Right hindlimb (tissue), 1 donor: ENCODE measurements around the gene MAST1.
"Not testable (repeated sequence)": the region's sequence is repeated elsewhere in the genome, so short reads cannot be mapped to it uniquely, and the experiment has no call there.

Experiments used
- DNase-seq: peaks from one replicate; pipeline ENCODE4 v3.0.0-alpha.2; 2018

Gene MAST1

DNA sequence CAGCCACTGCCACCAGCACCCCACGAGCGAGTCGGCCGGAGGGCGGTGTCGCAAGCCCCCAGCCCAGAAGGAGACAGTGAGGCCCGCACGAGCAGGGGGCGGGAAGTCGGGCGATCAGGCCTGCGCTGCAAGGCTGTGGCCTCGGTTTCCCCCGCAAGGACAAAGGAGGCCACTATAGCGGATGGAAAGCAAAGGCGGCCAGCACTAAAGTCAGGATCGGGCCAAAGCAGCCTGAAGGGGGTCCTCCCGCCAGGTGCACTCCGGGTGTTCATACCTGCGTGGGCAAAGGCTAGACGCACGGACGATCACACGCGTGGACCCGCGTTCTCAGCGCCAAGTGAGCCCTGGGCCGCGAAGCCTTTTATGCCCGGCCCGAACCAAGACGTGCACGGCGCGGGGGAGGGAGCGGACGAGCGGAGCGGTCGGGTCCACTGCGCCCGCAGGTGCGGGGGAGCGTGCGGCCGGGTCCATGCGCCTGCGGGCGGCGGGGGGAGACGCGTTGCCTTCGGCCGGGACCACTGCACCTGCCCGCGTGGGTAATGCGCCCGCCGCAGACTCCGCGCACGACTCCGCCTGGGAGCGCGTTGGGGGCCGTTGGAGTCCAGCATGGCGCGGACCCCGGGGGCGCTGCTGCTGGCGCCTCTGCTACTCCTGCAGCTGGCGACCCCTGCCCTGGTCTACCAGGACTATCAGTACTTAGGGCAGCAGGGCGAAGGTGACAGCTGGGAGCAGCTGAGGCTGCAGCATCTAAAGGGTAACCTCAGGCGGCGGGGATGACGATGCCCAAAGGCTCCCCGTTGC is 36.6 kb upstream of the MAST1 start, which contains the start of the genes PRDX2 and THSD8:
TSS of gene PRDX2 (minus strand) at position 335 of the 801 bp plus-strand sequence. CDS start 539 bp downstream, outside the sequence.
TSS of gene THSD8 (plus strand) at position 604 of the 801 bp plus-strand sequence. CDS start at position 607, 3 bp downstream.
- peak; percentile 84 for DNase-seq

DNA sequence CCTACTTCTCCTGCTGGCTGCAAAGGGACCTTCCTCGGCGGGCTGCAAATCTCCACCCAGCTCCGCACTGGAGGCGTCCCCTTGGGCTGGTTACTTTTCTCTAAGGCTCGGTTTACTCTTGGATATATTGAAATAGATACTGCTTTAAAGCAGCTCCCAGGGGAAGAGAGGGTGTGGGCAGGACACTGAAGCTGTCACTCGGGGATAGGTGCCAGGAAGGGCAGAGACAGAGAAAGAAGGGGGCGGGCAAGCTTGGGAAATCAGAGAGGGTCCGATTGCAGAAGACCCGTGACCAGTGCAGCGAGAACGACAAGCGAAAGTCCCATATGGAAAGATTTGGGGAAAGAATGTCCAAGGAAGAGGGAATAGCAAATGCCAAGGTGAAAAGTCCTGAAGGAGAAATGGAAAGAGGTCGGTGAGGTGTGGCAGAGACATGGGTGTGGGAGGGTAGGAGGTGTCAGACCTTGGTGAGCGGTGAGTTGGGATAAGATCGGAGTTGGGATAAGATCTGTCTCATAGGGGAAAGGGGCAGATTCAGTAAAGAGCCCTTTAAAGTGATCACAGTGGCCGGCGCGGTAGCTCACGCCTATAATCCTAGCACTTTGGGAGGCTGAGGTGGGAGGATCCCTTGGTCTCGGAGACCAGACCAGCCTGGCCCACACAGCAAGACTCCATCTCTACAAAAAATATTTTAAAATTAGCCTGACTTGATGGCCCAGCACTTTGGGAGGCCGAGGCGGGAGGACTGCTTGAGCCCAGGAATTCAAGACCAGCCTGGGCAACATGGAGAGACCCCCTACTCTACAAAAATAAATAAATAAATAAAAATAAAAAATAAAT is 35.8 kb upstream of the MAST1 start:
- DNase-seq, result no peak

DNA sequence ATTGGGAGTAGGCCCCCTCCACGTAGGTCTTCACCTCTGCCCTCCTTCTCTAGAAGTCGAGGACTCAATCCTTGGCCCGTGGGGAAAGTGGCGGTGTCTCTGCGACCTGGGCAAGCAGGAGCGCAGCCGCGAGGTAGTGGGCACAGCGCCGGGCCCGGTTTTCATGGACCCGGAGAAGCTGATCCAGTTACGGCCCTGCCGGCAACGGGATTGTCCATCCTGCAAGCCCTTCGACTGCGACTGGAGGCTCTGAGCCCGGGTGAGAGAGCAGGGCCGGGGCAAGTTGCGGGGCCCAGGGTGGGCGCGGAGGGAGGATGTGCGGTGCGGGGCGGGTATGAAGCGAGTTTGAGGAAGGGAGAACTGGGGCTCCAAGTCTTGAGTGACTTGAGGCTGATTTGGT is 34.3 kb upstream of the MAST1 start:
- DNase-seq, result no peak

DNA sequence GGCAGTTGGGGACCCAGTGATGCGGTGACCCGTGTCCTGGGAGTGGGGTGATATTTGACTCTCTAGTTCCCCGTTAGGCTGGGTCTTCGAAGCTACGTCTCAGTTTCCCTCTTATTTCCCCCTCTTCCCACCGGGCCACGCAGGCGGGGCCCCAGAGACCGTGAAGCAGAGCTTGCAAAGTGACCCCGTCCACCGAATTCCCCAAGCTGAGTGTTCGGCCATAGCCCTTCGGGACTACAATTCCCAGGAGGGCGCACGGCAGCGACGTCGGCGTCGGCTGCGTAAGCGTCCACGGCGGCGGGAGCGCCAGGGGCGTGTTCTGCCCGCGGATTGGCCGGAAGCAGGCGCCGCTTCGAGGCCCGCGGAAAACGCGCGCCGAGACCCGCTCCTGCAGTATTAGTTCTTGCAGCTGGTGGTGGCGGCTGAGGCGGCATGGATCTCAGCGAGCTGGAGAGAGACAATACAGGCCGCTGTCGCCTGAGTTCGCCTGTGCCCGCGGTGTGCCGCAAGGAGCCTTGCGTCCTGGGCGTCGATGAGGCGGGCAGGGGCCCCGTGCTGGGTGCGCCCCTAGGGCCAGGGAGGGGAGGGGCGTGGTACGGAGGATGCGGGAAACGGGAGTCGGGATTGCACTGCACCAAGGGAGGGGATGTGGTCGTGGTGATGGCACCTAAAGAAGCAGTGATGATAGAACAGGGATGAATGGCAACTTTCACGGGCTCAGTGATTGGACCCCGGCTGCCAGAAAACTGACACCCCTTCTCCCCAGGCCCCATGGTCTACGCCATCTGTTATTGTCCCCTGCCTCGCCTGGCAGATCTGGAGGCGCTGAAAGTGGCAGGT is 31.9 kb upstream of the MAST1 start, which contains the start of gene RNASEH2A:
TSS of gene RNASEH2A (plus strand) at position 343 of the 840 bp plus-strand sequence. CDS start at position 433, 90 bp downstream.
- peak; percentile 93 for DNase-seq

DNA sequence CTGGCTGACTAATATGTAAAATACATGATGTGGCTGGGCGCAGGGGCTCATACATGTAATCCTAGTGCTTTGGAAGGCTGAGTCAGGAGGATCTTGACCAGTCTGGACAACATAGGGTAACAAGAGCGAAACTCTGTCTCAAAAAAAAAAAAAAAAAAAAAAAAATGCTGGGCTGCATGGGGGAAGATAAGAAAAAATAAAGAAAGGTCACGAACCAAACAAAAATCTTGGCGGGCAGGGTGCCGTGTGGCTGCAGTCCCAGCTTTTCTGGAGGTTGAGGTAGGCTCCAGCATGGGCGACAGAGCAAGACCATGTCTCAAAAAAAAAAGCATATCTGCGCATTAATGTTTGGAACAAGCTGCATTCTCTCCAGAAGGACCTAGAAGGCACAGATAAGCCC is 23.2 kb upstream of the MAST1 start:
- no peak for DNase-seq

DNA sequence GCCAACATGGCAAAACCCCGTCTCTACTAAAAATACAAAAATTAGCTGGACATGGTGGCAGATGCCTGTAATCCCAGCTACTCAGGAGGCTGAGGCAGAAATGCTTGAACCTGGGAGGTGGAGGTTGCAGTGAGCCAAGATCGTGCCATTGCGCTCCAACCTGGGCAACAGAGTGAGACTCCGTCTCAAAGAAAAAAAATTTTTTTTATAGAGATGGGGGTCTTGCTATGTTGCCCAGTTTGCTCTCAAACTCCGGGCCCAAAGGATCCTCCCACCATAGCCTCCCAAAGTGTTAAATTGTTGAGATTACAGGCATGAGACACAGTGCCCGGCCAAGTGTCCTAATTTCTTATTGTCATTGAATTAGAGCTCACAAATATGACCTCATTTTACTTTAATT is 21.1 kb upstream of the MAST1 start:
- not testable (repeated sequence) for DNase-seq

DNA sequence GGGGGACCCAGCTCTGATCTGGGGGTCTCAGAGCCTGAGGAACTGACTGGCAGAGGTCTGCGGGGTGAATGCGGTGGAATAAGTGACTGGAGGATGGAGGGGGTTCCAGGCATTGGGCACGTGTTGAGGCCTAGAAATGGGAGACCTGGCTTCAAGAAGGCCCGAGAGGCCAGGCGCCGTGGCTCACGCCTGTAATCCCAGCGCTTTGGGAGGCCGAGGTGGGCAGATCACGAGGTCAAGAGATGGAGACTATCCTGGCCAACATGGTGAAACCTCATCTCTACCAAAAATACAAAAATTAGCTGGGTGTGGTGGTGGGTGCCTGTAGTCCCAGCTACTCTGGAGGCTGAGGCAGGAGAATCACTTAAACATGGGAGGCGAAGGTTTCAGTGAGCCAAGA is 20.5 kb upstream of the MAST1 start:
- DNase-seq, result not testable (repeated sequence)

DNA sequence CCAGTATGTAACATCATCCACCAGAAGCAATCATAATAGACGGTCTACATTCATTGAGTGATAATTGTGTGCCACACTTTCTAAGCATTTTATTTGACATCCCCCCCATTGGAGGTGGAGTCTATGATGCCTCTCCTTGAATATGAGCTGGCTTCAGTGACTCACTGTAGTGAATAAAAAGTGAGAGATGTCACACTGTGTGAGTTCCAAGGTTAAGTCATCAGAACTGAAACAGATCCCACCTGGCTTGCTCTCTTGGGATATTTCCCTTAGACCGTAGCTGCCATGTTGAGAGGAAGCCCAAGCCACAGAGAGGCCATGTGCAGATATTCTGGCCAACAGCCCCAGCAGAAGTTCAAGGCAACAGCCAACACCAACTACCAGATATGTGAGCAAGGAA is 16.6 kb upstream of the MAST1 start:
- DNase-seq, result no peak

DNA sequence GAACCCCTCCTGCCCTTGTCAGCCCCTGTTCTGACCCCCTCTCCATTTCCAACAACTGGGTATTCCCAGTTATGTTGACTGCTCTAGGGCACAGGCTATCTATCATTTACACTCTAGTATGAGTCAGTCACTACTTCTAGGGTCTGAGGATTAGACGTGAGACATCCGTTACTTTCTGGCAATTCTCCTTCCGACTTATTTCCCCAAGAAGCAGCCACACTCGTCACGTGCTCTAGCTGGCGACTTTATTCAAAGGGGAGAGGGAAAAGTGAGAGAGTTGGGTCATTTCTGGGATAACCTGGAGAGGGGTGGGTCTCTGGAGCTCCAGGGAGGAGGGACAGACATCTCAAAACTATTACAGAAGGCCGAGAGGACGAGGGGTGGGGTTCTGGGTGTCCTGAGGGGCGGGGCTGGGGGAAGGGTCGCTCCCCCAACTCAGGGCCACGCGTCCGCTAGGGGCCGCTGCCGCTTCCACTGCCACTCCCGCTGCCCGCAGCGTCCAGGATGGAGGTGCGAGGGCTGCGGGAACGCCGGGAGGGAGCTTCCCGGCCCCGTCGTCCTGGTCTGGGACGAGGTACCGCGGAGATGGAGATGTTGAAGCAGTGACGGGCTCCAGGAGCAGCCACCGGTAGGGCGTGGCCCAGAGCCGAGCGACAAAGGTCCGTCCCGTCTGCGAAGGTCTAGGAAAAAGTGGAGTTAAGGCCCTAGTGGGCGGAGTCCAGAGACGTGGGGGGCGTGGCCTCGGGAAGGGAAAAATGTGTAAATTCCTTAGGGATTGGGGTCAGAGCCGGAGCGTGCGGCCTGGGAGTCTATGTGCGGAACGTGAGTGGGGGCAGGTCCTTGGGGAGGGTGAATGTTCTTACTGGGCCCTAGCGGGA is 12.8 kb upstream of the MAST1 start:
- DNase-seq, result no peak

DNA sequence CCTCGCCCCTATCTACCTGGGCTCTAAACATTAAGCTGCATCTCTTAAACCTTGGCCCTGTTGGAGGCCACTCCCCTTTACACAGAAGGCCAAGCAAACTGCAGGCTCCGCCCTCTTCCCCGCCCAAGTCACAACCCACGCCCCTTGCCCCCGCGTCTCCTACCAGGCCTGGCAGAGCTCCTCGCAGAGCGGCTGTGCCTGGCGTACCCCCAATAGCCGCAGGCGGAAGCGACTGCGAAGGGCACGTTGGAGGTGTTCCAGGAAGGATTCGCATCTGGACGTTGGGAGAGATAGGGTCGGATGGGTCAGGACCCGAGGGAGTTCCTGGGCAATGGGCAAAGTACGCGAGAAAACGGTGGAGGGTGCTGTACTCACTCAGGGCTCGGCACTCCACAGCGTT is 9.8 kb upstream of the MAST1 start:
- DNase-seq, result no peak

DNA sequence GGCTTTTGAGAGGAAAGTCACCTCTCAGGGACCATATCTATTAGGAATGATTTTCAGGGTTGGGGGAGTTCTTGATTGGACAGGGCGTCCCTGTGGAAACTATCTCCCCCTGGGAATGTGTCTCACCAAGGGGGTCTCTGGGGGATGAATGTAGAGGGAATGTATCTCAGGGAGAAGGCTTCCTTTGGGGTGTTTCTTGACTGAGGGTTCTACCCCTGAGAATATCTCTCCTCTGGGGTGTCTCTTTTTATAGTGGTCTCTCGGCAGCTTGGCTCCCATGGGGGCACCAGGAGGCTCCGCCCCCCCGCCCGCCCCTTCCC is 4.9 kb upstream of the MAST1 start:
- DNase-seq, result no peak

DNA sequence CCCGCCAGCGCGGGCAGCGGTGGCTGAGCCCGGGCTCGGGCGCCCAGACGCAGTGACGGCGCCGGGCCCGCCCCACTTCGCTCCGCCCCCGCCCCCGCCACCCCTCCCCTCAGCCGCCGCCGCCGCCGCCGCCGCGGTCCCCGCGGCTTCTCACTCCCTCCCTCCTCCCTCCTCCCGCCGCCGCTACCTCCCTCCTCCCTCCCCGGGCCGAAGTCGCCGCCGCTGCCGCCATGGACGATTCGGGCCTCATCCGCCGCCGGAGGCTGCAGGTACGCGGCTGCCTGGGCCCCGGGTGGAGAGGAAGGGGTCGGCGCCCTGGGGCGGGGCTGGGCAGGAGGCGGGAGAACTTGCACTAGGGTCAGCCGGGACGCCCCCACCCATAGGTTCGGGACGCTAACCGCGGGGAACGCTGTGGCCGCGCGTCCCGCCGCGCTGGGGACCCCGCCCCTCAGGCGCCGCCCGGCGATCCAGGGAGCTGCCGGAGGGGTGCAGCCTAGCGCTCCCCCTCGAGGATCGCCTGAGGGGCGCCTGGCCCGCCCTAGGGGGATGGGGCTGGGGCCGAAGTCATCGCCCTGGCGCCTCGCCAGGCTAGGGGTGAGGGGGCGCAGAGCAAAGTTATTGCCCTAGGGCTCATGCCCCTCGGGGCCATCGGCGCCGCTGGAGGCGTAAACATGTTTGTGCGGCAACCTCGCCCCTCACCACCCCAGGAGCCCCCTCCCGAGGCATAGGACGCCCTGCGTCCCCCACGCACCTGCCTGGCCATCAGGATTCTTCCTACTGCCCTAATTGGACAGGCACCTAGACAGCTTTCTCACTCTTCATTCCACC is 4.4 kb upstream of the MAST1 start:
- no peak for DNase-seq

DNA sequence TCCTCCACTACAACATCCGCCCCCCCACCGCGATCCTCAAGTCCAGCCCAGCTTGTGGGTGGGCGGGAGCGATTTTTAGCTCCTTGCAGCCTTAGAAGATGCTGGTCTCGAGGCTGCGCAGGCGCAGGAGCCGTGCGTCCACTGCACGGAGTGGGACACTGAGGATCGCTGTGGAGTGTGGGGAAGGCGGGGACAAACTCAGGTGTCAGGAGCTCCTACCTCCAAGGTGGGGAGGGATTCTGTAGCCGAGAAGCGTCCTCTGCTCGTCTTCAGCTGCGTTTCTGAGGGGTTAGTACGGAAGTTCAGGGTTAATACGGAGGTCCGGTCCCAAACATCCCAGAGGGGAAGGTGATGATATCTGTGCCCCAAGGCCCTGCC is 3.8 kb upstream of the MAST1 start, which contains the start of gene RTBDN:
TSS of gene RTBDN (minus strand) at position 14 of the 378 bp plus-strand sequence. CDS start 4,600 bp downstream, outside the sequence.
- no peak for DNase-seq

DNA sequence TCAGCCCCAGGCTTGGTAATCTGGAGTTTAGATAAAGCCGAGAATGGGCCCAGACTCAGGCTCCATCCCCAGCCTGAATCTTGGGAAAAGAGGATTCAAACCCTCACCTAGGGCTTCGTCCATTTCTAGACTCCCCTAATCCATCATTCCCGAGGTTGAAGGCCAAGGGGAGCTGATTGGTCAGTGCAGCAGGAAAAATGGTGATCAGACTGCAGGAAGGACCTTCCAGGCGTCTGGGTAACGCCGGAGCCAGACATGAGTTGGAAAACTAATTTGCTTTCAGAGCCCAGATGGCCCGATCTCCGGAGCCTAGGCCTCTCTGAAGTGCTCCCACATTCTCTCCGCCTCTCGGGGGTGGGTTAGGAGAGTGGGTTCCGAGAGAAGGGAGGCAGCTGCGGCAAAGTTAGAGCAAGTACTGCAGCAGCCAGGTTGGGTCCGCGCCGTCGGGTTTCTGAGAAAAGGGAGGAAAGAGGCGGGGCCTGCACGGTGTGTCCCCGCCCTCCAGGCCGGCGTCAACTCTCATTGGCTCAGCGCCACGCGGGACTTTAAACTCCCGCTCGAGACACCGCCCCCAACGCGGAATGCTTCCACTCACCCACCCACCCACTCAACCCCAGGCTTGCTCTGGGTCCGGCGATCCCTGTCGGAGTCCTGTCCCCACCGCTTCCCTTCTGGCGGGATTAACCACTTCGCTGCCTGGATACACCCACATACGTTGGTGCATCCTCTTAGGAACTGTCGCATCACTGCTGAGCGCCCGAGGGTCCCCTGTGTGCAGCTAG is 3.1 kb upstream of the MAST1 start:
- no peak for DNase-seq

DNA sequence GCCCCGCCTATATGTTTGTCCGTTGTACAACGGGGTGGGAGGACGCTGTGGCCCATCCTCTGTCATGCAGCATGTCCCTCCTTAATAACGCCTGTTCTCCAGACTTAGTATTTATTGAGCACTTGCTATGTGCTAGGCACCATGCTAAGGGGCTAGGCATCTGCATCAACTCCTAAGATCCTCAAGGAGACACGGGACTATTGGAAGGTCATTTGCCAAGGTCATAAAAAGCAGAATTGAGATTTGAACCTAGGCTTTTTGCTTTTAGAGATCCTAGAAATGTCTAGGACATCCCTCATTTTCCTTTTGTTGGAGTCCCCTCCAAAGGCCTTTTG is 1.8 kb upstream of the MAST1 start:
- no peak for DNase-seq

DNA sequence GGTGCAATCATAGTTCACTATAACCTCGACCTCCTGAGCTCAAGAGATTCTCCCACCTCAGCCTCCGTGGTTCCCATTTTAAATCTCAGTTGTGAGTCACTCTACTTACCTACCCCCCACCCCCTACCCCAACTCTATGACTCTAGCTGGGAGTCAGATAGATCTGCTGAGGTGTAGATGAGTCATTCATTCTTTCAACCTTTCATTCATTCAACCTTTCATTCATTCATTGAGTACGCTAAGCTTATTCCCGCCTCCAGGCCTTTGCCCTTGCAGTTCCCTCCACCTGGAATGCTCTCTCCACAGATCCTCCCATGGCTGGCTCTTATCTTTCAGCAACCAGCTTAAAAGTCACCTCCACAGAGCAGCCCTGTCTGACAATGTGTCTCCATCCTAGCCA is 1.1 kb upstream of the MAST1 start:
- no peak for DNase-seq

DNA sequence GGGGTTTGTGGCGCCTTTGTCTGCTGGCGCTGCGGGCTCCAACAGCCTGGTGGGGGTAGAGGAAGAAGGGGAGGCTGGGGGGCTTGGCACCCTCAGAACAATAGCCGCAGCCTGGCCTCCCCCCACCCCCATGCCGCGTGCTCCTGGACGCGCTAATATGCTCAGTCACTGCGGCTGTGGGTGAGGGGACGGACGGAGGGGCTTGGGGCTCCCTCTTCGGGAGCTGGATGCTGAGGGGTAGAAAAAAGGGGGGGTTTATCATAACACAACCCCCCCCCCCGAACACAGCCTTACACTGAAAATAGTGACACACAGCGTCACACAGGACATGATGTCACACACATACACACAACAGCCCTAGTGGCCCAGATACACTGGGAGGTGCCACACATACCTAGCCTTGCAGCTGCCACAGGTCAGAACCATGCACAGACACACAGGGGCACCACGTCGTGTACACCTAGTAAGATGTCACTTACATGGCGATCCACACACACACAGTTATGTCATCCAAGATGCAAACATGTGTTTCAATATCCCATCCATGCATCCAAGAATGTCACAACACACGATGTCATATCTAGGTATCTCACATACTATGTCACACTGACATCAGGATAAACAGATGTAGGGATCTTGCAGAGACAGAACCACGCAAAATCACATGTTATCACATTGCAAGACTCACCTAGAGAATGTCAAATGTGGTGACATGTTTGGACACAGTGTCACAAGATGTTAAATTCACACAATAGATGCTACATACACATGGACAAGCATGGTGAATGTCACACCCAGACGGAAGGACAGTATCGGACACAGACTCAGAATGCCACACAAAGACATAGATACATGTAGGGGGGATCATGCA is 806 bp downstream of the MAST1 start:
- no peak for DNase-seq

DNA sequence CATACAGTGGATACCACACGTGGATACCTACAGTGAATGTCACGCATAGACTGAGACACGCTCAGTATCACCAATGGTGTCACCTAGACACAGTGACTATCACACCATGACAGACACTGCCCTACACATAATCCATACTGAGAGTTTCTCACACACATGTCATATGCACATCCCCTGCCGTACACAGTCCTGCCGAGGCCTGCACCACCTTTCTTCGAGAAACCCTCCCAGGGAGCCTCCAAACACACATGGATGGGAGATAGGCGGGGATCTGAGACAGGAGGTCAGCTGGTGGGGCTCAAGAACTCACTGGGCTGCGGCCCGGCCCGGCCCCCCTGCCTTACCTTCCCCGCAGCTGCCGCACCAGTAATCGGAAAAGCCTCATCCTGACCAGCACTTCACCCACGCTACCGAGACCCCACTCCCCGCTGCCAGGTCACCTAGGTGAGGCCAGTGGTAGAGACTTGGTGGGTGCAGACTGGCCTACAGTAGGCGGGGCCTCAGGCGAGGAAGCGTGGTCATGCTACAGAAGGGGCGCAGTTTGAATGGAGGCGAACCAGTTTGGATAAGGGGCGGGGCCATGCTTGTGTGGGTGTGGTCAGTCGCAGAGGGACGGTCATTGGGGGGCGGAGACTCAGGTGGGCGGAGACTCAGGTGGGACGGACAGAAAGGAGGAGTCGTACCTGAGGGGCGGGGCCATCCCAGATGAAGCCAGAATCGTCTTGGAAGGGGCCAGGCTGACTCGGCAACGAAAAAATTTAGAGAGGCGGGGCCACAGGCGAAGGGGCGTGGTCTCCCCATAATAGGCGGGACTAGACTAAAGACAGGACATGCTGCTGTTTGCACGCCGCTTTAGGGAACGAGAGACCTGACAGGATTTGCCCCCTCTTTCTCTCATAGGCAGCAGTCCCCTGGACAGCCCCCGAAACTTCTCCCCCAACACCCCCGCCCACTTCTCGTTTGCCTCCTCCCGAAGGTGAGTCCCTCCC is 2.1 kb downstream of the MAST1 start:
- no peak for DNase-seq
